SKM-1 treated with dmso at 0.1 percent for 144 hours (cell line): Measurements from ENCODE around the gene KCNJ5.

Source experiments
- DNase-seq: peaks from one replicate; lab custom pipeline; 2025; ENCODE audit not compliant: unreplicated experiment; lab: John Stamatoyannopoulos, UW

Gene KCNJ5

GRCh38 chr11:128893578-128894285 lies 2.6 kb downstream of the KCNJ5 start:
- DNase-seq, result no peak

GRCh38 chr11:128894286-128894681 lies 3.1 kb downstream of the KCNJ5 start:
- DNase-seq, result no peak

GRCh38 chr11:128894685-128895084 lies 3.5 kb downstream of the KCNJ5 start:
- no peak for DNase-seq

- no peak for DNase-seq
These were observed 4.4 kb downstream of the KCNJ5 start for GRCh38 chr11:128895526-128895925.

- no peak for DNase-seq
These were observed 5.2 kb downstream of the KCNJ5 start for GRCh38 chr11:128896356-128896755.

GRCh38 chr11:128897826-128898225 lies 6.7 kb downstream of the KCNJ5 start:
- DNase-seq, result no peak

GRCh38 chr11:128898580-128899344 lies 7.6 kb downstream of the KCNJ5 start:
- DNase-seq, result no peak

- DNase-seq, result no peak
These were observed 9.3 kb downstream of the KCNJ5 start for GRCh38 chr11:128900468-128900867.

GRCh38 chr11:128901653-128902514 lies 10.7 kb downstream of the KCNJ5 start:
- DNase-seq, result no peak

- DNase-seq, result no peak
These were observed 11.4 kb downstream of the KCNJ5 start for GRCh38 chr11:128902515-128903066.

GRCh38 chr11:128903248-128904061 lies 12.3 kb downstream of the KCNJ5 start:
- no peak for DNase-seq

GRCh38 chr11:128904303-128904655 lies 13.1 kb downstream of the KCNJ5 start:
- DNase-seq, result no peak

- DNase-seq, result no peak
These were observed 13.6 kb downstream of the KCNJ5 start for GRCh38 chr11:128904656-128905344.

- DNase-seq, result peak; percentile 37
These were observed 14.4 kb downstream of the KCNJ5 start for GRCh38 chr11:128905345-128906184.

- peak; percentile 37 for DNase-seq
These were observed 15.3 kb downstream of the KCNJ5 start for GRCh38 chr11:128906185-128907050.

GRCh38 chr11:128907585-128907984 lies 16.4 kb downstream of the KCNJ5 start:
- DNase-seq, result no peak

GRCh38 chr11:128908391-128909246 lies 17.5 kb downstream of the KCNJ5 start:
- no peak for DNase-seq
